HL-60/S4 treated with retinoic acid at 250 ng/mL for 4 days and 3 days (cell line): ENCODE measurements around the gene PDE8A.

Experiments
- in situ Hi-C: fragments of 300-500 bp; cut with MboI; formaldehyde crosslinking; loops from 2 replicates; pipeline ENCODE4 v1.7.0; 2022; ENCODE audit warnings: low sequenced_read_pairs

Gene PDE8A

GRCh38 chr15:85071061-85071460, 89.4 kb downstream of the PDE8A start:
- in situ Hi-C loops = no loop called here

- in situ Hi-C loops = no loop called here
Observed at GRCh38 chr15:85071504-85071903, 89.8 kb downstream of the PDE8A start.

- in situ Hi-C loops = no loop called here
Observed at GRCh38 chr15:85072917-85073316, 91.3 kb downstream of the PDE8A start.

GRCh38 chr15:85073556-85074194, 92.0 kb downstream of the PDE8A start:
- in situ Hi-C loops = no loop called here

GRCh38 chr15:85086855-85087254, 105.2 kb downstream of the PDE8A start:
- in situ Hi-C loops = no loop called here

- in situ Hi-C loops = no loop called here
Observed at GRCh38 chr15:85088300-85088699, 106.6 kb downstream of the PDE8A start.

- in situ Hi-C loops = no loop called here
Observed at GRCh38 chr15:85089929-85090597, 108.4 kb downstream of the PDE8A start.

GRCh38 chr15:85091990-85092389, 110.3 kb downstream of the PDE8A start:
- in situ Hi-C loops = no loop called here

GRCh38 chr15:85094685-85095084, 113.0 kb downstream of the PDE8A start:
- in situ Hi-C loops = no loop called here

GRCh38 chr15:85095566-85095965, 113.9 kb downstream of the PDE8A start:
- in situ Hi-C loops = no loop called here

GRCh38 chr15:85097250-85097649, 115.6 kb downstream of the PDE8A start:
- in situ Hi-C loops = no loop called here

- in situ Hi-C loops = no loop called here
Observed at GRCh38 chr15:85097725-85098124, 116.1 kb downstream of the PDE8A start.

- in situ Hi-C loops = no loop called here
Observed at GRCh38 chr15:85099195-85099803, 117.6 kb downstream of the PDE8A start.

- in situ Hi-C loops = no loop called here
Observed at GRCh38 chr15:85100186-85100937, 118.7 kb downstream of the PDE8A start.

- in situ Hi-C loops = no loop called here
Observed at GRCh38 chr15:85104584-85104983, 122.9 kb downstream of the PDE8A start.

- in situ Hi-C loops = no loop called here
Observed at GRCh38 chr15:85108136-85108535, 126.5 kb downstream of the PDE8A start.

- in situ Hi-C loops = no loop called here
Observed at GRCh38 chr15:85109333-85109732, 127.7 kb downstream of the PDE8A start.

- in situ Hi-C loops = no loop called here
Observed at GRCh38 chr15:85112997-85113396, 131.3 kb downstream of the PDE8A start.

- in situ Hi-C loops = no loop called here
Observed at GRCh38 chr15:85114886-85115285, 133.2 kb downstream of the PDE8A start.

GRCh38 chr15:85116066-85116465, 134.4 kb downstream of the PDE8A start:
- in situ Hi-C loops = no loop called here

GRCh38 chr15:85116494-85116893, 134.8 kb downstream of the PDE8A start:
- in situ Hi-C loops = no loop called here
